T-helper 17 cell (primary cell): ENCODE measurements around the gene NAALADL2. TPM values are rescaled to one million over a fixed set of nuclear protein-coding genes. Genes with fewer than 3 reads are reported as not detected.

Source experiments
- ATAC-seq: fragments of 150-1000 bp; cut with Tn5 transposase; 2 replicates; pipeline ENCODE4 v1.10.0; 2021; ENCODE audit warnings: mild to moderate bottlenecking, moderate library complexity
- DNase-seq, 3 donors: peaks; one replicate each; pipeline versions ENCODE4 v3.0.0 to v3.0.0-alpha.2; 2020 to 2021
- H3K9me3 ChIP-seq: one replicate; pipeline ENCODE4 v1.7.0; 2013; ENCODE audit warnings: low read length, mild to moderate bottlenecking; ENCODE audit not compliant: control insufficient read depth, poor library complexity, severe bottlenecking
- H3K27ac Mint-ChIP-seq: one replicate; pipeline ENCODE4 v1.8.0; 2022; ENCODE audit warnings: mild to moderate bottlenecking, moderate library complexity, mixed read lengths
- H3K27me3 Mint-ChIP-seq: one replicate; pipeline ENCODE4 v1.8.0; 2022; ENCODE audit warnings: mixed read lengths
- H3K36me3 Mint-ChIP-seq: one replicate; pipeline ENCODE4 v1.8.0; 2022; ENCODE audit warnings: low read depth, mixed read lengths
- H3K4me1 Mint-ChIP-seq: one replicate; pipeline ENCODE4 v1.8.0; 2022; ENCODE audit warnings: mild to moderate bottlenecking, mixed read lengths
- H3K4me3 Mint-ChIP-seq: one replicate; pipeline ENCODE4 v1.8.0; 2022; ENCODE audit warnings: mild to moderate bottlenecking, moderate library complexity, mixed read lengths
- total RNA-seq, 4 donors: library from RNA in 2 of 4; stranded (reverse) in 2 of 4; gene quantifications; one replicate each; pipeline ENCODE4 v1.2.3 and lab custom pipeline; 2022 to 2026

NAALADL2 gene
- total RNA-seq, 2 donors from 2014 or later: not detected

DNA sequence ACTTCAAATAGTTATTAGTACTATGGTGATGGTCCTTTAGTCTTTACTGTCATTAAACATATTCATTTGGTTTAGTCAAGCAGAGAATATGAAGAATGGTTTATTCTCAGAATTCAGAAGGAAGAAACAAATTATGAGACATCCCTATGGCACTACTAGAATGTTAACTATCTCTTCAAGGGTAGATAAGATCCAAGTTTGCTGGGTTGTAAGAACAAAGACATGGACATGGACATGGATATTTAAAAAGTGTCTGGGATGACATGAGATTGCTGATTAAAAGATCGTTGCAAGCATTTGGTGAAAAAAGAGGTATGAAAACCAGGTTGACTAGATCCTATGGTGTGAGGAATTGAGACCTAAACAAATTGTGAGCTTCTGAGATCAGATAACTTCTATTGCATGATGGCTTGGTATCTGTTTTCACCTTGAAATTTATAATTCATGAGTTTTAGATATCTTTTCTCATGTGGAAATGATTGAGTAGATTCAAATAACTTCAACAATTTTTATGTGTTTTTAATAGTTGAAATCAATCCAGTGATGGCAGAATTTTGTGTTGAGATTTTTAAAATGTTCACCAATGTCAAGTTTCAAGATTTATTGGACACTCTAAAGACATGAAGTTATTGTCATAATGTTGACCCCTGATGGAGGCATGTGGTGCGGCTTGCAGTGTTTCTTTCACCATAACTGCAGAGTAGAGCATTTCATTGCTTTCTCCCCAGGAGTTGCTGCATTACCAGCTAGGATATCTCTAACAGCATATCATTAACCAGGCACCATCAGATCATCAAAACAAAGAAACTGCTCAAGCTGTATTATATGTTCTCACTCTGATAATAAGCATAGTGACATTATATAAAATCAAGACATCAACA lies 72.6 kb downstream of the NAALADL2 start:
- H3K36me3 Mint-ChIP-seq: no peaks in the 10 kb centered on the region
- no peaks in the 10 kb centered on the region for H3K9me3 ChIP-seq
- ATAC-seq (no peak), DNase-seq (no peak)
- no peak overlapping the region for H3K4me3 Mint-ChIP-seq
- no peak overlapping the region for H3K27ac Mint-ChIP-seq
- no peaks in the 10 kb centered on the region for H3K4me1 Mint-ChIP-seq
- H3K27me3 Mint-ChIP-seq: no peaks in the 10 kb centered on the region

DNA sequence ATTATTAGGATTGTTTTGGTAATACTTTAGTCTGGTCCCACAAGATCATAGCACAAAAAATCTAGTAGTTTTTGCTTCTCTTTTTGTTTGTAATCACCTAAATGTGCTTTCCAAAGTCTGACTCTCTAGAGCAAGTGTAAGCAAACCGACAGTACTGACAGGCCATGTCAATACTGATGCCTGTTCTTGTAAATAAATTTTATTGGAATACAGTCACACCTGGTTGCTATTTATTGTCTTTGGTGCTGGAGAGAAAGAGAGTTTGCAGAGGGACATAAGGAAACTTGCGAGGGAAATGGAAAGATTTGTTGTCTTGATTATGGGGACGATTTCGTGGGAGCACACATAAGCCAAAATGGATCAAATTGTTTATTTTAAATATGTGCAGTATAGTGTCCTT lies 77.5 kb downstream of the NAALADL2 start:
- no peak overlapping the region for H3K4me3 Mint-ChIP-seq
- no peak overlapping the region for H3K27ac Mint-ChIP-seq
- no peak for DNase-seq
- H3K4me1 Mint-ChIP-seq: no peaks in the 10 kb centered on the region
- H3K9me3 ChIP-seq: no peaks in the 10 kb centered on the region
- H3K36me3 Mint-ChIP-seq: no peaks in the 10 kb centered on the region
- no peak for ATAC-seq
- no peaks in the 10 kb centered on the region for H3K27me3 Mint-ChIP-seq

DNA sequence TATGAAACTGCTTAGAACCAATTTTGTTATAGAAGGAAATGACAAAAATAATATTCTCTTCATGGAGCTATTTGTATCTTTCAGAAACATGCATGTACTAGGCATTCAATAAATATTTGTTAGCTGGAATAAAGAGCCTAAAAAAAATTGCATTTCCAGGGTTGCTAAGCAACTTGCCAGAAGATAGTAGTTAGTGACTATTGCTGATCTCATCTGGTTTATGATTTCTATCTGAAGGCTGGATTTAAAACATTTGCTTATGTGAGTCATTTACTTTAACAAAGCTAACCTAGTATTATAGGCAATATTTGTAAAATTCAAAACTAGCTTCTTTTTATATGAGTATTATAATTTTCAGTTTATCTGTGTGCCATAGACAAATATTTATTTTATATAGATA lies 78.3 kb downstream of the NAALADL2 start:
- no peaks in the 10 kb centered on the region for H3K4me1 Mint-ChIP-seq
- H3K36me3 Mint-ChIP-seq: no peaks in the 10 kb centered on the region
- ATAC-seq: no peak
- no peak for DNase-seq
- H3K9me3 ChIP-seq: no peaks in the 10 kb centered on the region
- H3K4me3 Mint-ChIP-seq: no peak overlapping the region
- H3K27ac Mint-ChIP-seq: no peak overlapping the region
- no peaks in the 10 kb centered on the region for H3K27me3 Mint-ChIP-seq

DNA sequence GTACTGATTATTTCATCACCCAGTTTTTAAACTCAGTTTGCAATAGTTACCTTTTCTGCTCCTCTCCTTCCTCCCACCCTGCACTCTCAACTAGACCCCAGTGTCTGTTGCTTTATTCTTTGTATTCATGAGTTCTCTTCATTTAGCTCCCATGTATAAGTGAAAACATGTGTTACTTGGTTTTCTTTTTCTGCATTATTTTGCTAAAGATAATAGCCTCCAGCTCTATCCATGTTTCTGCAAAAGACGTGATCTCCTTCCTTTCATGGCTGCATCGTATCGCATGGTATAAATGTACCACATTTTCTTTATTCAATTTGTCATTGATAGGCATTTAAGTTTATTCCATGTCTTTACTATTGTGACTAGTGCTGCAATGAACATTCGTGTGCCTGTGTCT lies 79.0 kb downstream of the NAALADL2 start:
- no peak overlapping the region for H3K27ac Mint-ChIP-seq
- no peaks in the 10 kb centered on the region for H3K36me3 Mint-ChIP-seq
- no peak for ATAC-seq
- no peak for DNase-seq
- H3K27me3 Mint-ChIP-seq: no peaks in the 10 kb centered on the region
- no peaks in the 10 kb centered on the region for H3K4me1 Mint-ChIP-seq
- H3K4me3 Mint-ChIP-seq: no peak overlapping the region
- H3K9me3 ChIP-seq: no peaks in the 10 kb centered on the region

DNA sequence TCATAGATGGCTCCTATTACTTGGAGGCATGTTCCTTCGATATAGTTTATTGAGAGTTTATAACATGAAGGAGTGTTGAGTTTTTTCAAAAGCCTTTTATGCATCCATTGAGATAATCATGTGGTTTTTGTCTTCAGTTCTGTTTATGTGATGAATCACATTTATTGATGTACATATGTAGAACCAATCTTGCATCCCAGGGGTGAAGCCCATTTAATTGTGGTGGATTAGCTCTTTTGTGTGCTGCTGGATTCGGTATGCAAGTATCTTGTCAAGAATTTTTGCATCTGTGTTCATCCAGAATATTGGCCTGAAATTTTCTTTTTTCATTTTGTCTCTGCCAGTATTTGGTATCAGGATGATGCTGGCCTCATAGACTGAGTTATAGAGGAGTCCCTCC lies 81.0 kb downstream of the NAALADL2 start:
- DNase-seq: no peak
- no peak overlapping the region for H3K27ac Mint-ChIP-seq
- H3K36me3 Mint-ChIP-seq: no peaks in the 10 kb centered on the region
- H3K4me3 Mint-ChIP-seq: no peak overlapping the region
- no peak for ATAC-seq
- no peaks in the 10 kb centered on the region for H3K9me3 ChIP-seq
- H3K4me1 Mint-ChIP-seq: no peaks in the 10 kb centered on the region
- no peaks in the 10 kb centered on the region for H3K27me3 Mint-ChIP-seq

DNA sequence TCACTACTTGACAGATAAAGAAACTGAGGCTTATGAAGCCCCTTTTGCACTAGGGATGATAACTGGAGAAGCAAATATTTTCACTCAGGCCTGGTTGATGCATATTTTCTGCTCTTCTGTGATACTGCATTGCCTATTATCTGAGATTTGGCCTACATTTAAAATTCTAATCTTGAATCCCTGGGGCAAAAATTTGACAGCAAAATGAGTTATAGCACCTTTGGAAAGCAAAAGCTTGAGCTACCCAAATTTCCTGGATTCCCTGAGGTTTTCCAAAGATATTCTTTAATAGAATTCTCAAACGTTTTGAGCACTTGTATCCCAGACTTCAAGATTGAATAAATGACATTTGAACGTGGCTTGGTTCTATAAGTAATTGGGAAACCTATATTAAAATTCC lies 86.1 kb downstream of the NAALADL2 start:
- Mint-ChIP-seq H3K36me3 (no peaks in the 10 kb centered on the region), H3K4me1 (no peaks in the 10 kb centered on the region), H3K27me3 (no peaks in the 10 kb centered on the region), H3K27ac (no peak overlapping the region), H3K4me3 (no peak overlapping the region)
- ATAC-seq (no peak), DNase-seq (no peak)
- no peaks in the 10 kb centered on the region for H3K9me3 ChIP-seq

DNA sequence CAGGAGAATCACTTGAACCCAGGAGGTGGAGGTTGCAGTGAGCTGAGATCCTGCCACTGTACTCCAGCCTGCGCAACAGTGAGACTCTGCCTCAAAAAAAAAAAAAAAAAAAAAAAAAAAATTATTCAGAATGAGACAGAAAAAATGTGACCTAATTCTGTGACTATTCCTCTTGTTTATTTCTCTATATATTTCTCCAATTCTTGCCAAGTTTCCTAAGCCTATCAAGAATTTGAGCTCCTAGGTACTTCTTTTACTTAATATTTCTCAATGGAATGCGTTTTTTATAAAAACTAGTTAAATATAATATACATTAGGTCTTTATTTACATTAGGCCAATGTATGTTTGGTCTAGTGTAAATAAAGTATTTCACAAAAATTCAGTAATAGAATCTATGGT lies 86.8 kb downstream of the NAALADL2 start:
- Mint-ChIP-seq H3K27ac (no peak overlapping the region), H3K36me3 (no peaks in the 10 kb centered on the region), H3K27me3 (no peaks in the 10 kb centered on the region), H3K4me1 (no peaks in the 10 kb centered on the region), H3K4me3 (no peak overlapping the region)
- DNase-seq: no peak
- H3K9me3 ChIP-seq: no peaks in the 10 kb centered on the region
- no peak for ATAC-seq

DNA sequence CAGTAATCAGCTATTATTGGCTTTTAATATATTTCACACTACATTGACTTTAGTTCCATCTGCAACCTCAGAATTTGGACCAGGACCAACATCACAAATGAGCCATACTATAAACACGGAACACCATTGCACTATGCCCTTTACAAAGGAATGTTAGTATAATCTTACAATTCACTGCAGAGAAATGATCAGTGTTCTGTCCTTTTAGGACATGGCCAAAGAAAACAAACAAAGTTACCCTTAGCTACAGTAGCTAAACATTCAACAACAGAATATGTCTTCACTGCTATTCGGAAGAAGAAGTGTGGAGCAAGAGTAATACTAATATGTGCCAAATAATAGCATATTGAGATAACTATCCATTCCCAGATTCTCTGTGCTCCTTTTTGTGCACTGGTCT lies 90.4 kb downstream of the NAALADL2 start:
- Mint-ChIP-seq H3K4me3 (no peak overlapping the region), H3K4me1 (no peaks in the 10 kb centered on the region), H3K36me3 (no peaks in the 10 kb centered on the region), H3K27me3 (no peaks in the 10 kb centered on the region), H3K27ac (no peak overlapping the region)
- no peaks in the 10 kb centered on the region for H3K9me3 ChIP-seq
- DNase-seq (no peak), ATAC-seq (no peak)

DNA sequence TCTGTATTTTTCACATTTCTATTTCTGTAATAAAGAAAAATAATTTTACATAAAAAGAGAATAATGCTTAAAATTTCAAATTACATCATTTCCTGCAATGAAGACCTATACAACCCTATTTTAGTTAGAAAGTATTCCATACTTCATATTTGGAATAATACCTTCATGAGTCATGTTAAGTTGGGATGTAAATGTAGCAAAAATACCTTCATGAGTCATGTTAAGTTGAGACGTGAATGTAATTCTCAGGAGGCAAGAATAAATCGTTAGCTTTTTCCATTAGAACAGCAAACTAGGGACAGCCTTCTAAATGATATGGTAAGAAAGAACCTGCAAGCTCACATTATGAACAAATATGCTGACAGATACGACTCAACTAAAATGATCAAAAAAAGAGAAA lies 91.9 kb downstream of the NAALADL2 start:
- Mint-ChIP-seq H3K4me3 (no peak overlapping the region), H3K4me1 (no peaks in the 10 kb centered on the region), H3K27me3 (no peaks in the 10 kb centered on the region), H3K27ac (no peak overlapping the region), H3K36me3 (no peaks in the 10 kb centered on the region)
- H3K9me3 ChIP-seq: no peaks in the 10 kb centered on the region
- no peak for ATAC-seq
- no peak for DNase-seq

DNA sequence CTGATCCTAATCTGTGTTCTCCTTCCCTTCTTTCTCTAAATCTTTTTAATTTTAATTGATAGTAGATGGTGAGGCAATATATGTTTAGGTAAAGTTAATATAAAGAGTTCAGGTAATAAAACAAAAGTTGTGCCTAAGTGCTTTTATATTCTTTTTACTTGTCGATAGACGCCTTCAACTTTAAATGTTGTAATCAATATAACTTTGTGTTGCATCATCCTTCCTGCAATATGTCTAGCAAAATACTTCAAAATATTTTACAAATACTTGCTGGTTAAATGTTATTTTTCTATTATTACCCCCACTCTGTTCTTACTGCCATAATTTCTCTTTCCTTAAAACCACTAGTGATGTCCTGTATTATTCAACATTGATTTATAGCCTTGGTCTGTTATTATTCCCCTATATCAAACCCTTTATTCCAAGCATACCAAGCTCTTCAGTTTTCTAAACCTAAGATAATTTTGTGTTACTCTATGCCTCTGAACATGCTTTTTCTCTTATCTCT lies 92.4 kb downstream of the NAALADL2 start:
- Mint-ChIP-seq H3K27ac (no peak overlapping the region), H3K36me3 (no peaks in the 10 kb centered on the region), H3K4me3 (no peak overlapping the region), H3K4me1 (no peaks in the 10 kb centered on the region), H3K27me3 (no peaks in the 10 kb centered on the region)
- no peak for ATAC-seq
- DNase-seq: no peak
- no peaks in the 10 kb centered on the region for H3K9me3 ChIP-seq

DNA sequence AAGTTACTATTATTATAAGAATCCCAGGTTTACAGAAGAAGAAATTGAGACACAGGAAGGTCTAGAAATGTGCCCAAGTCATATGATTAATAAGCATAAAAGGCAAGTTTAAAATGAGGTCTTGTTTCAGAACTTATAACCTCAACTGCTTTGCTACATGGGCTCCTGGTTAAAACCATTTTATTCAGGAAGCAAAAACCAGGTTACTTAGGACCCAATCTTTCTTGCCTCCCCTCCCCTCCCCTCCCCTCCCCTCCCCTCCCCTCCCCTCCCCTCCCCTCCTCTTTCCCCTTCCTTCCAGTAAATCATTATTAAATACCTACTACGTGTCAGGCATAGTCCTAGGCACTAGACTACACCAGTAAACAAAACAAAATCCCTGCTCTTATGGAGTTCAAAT lies 93.9 kb downstream of the NAALADL2 start:
- Mint-ChIP-seq H3K4me3 (no peak overlapping the region), H3K36me3 (no peaks in the 10 kb centered on the region), H3K4me1 (no peaks in the 10 kb centered on the region), H3K27me3 (no peaks in the 10 kb centered on the region), H3K27ac (no peak overlapping the region)
- no peaks in the 10 kb centered on the region for H3K9me3 ChIP-seq
- no peak for DNase-seq
- no peak for ATAC-seq

DNA sequence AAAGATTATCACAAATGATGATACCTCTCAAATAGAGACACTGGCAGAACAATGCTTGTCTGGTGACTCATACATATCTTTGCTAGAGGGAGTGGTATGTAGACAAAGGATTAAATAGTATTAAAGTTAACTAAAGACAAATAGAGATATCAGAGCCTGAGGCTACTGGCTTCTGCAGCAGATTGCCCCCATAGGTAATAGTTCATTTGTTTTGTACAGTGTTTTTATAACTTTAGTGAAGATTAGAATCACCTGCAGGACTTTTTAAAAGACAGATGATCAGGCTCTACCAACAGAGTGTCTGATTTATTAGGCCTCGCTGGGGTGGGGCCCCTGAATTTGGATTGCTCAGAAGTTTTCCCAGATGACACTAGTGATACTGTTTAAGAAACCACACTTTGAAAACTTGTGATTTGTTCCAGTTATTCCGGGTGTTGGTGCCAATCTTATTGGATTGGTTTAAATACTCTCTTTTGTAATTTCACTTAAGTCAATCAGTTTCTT lies 96.4 kb downstream of the NAALADL2 start:
- Mint-ChIP-seq H3K36me3 (no peaks in the 10 kb centered on the region), H3K27ac (no peak overlapping the region), H3K4me3 (no peak overlapping the region), H3K27me3 (no peaks in the 10 kb centered on the region), H3K4me1 (no peaks in the 10 kb centered on the region)
- ATAC-seq: no peak
- H3K9me3 ChIP-seq: no peaks in the 10 kb centered on the region
- DNase-seq: no peak

DNA sequence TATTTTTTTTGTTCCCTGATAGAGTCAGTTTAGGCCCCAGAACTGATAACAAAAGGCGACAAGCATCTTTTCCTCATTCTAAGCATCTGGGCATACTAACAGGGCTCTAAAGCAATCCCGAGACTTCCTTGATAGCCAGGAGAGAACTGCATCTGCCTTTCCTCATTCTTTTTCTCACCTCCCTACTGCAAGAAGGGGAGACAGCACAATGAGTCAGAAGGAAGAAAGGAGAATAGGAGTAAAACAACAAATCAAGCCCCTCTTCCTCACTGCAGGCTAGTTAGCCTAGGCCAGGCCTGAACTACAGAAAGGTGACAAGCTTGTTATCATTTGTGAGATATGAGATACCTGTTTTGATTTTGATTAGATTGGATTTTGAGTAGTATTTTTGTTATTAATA lies 97.9 kb downstream of the NAALADL2 start:
- DNase-seq (no peak), ATAC-seq (no peak)
- Mint-ChIP-seq H3K36me3 (no peaks in the 10 kb centered on the region), H3K4me3 (no peak overlapping the region), H3K4me1 (no peaks in the 10 kb centered on the region), H3K27ac (no peak overlapping the region), H3K27me3 (no peaks in the 10 kb centered on the region)
- no peaks in the 10 kb centered on the region for H3K9me3 ChIP-seq

DNA sequence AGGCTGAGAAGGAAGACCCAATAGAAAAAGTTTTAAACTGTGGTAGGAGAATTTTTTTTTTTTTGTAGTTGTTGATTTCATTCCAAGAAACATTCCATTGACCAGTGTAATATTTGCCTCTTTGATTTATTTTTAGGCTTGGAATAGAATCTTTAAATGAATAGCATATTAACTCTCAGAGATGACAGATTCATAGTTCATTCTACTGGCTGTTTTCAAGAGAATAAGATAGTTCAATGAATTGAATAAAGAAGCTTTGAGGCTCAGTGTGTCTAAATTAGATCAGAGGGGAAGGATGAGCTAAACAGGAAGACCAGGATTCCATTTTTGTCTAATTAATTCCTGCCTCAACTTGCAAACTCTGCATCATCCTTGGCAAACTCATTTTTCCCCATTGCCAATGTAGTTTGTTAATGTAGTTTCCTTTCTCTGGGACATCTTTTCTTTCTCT lies 98.4 kb downstream of the NAALADL2 start:
- no peak overlapping the region for H3K27ac Mint-ChIP-seq
- DNase-seq (no peak), ATAC-seq (no peak)
- no peak overlapping the region for H3K4me3 Mint-ChIP-seq
- no peaks in the 10 kb centered on the region for H3K36me3 Mint-ChIP-seq
- no peaks in the 10 kb centered on the region for H3K9me3 ChIP-seq
- no peaks in the 10 kb centered on the region for H3K4me1 Mint-ChIP-seq
- no peaks in the 10 kb centered on the region for H3K27me3 Mint-ChIP-seq
